Activated CD8-positive, alpha-beta T cell treated with anti-CD3 and anti-CD28 coated beads, Interleukin-2, amount 10 ng/mL, durations not matched to agents 7 days and 5 days (primary cell): ENCODE data around the gene KCNJ5. TPM values are rescaled to one million over a fixed set of nuclear protein-coding genes. Genes with fewer than 3 reads are reported as not detected.

ENCODE experiments used
- ATAC-seq: fragments of 150-1000 bp; cut with Tn5 transposase; one replicate; pipeline ENCODE4 v1.10.0; 2021; ENCODE audit warnings: moderate library complexity
- CTCF ChIA-PET: fragments of 350-600 bp; sonication (Branson Sonifier 250); formaldehyde crosslinking; loops from one replicate; lab custom pipeline; 2021; ENCODE audit warnings: antibody characterized with exemption; lab: Charles Lee
- POLR2A ChIA-PET: fragments of 350-600 bp; sonication (Branson Sonifier 250); formaldehyde crosslinking; loops from one replicate; lab custom pipeline; 2021; ENCODE audit warnings: antibody characterized with exemption; lab: Charles Lee
- DNase-seq: peaks from one replicate; pipeline ENCODE4 v3.0.0-alpha.2; 2020
- H3K27ac Mint-ChIP-seq: one replicate; pipeline ENCODE4 v1.8.0; 2021; ENCODE audit warnings: mild to moderate bottlenecking, mixed read lengths
- H3K27me3 Mint-ChIP-seq: one replicate; pipeline ENCODE4 v1.8.0; 2021; ENCODE audit warnings: low read depth, mixed read lengths
- H3K36me3 Mint-ChIP-seq: one replicate; pipeline ENCODE4 v1.8.0; 2021; ENCODE audit warnings: low read depth, mixed read lengths
- H3K4me1 Mint-ChIP-seq: one replicate; pipeline ENCODE4 v1.8.0; 2021; ENCODE audit warnings: low read depth, mixed read lengths
- H3K4me3 Mint-ChIP-seq: one replicate; pipeline ENCODE4 v1.8.0; 2021; ENCODE audit warnings: mild to moderate bottlenecking, mixed read lengths
- H3K9me3 Mint-ChIP-seq: one replicate; pipeline ENCODE4 v1.8.0; 2022; ENCODE audit warnings: mixed read lengths; ENCODE audit not compliant: insufficient read depth
- total RNA-seq, 2 experiments: library from RNA; stranded (reverse); gene quantifications; one replicate each; pipeline ENCODE4 v1.2.3, GENCODE V29; 2021

The KCNJ5 gene
- total RNA-seq, 2 experiments from 2014 or later = not detected

DNA sequence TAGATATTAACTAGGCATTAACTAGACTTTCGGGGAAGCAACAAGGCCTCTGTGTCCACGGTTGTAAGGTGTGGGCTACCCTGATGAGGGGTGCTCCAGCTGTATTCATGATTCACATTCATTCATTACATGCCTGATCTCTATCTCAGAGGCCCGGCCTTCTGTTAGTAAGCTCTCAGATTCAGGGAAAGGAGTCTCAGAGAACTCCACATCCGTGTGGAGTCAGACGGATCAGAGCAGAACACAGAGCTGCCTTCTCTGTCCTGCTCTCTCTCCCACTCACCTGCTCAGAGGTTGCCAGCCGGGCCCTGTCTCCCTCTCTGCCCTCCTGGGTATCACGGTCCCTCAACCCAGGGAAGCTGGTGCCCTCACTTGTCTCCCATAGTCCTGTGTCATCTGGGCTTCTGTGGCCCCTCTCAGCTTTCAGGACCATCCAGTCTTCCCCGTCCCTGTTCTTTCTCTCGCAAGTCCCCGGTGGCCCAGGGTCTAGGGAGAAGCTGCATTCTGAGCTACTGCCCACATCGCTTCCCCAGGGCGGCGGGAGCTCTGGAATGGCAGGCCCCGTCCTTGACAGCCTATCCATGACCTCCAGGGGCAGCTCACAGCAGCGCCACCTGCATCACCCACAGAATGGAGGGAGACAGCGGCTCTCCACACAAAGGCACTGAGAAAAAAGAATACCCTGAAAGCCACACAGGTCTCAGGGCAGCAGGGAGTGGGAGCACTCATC is 47.2 kb downstream of the KCNJ5 start:
- ATAC-seq = no peak
- H3K27me3 Mint-ChIP-seq = no peaks in the 10 kb centered on the region
- CTCF ChIA-PET = interaction anchor here (1.2 to 2.3 kb wide), 2 partner anchors 24 to 54 kb away, joined by 3 to 6 read pairs; no protein-coding TSS in a partner anchor
- no peaks in the 10 kb centered on the region for H3K36me3 Mint-ChIP-seq
- DNase-seq = no peak
- no peaks in the 10 kb centered on the region for H3K4me1 Mint-ChIP-seq
- H3K4me3 Mint-ChIP-seq = no peak overlapping the region
- POLR2A ChIA-PET = no interaction called here
- no peaks in the 10 kb centered on the region for H3K9me3 Mint-ChIP-seq
- H3K27ac Mint-ChIP-seq = no peak overlapping the region

DNA sequence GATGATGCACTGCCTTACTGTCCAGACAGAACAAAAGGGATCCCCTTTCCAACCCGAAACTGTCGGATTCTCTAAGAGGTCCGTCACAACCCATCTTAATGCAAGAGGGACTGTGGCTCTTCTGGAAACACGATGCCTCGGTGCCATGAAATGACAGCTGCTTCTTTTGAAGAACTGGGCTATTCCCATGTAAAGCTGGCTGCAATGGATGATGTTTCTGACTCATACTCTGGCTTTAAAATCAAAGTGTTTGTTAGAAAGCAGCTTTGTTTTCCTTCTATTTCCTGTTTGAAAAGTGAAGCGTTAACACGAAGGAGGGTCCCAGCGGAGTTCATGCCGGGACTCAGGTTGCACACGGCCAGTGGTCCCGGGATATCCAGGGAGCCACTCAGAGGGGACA is 48.4 kb downstream of the KCNJ5 start:
- Mint-ChIP-seq H3K4me3 (no peak overlapping the region), H3K9me3 (no peaks in the 10 kb centered on the region), H3K27me3 (no peaks in the 10 kb centered on the region), H3K4me1 (no peaks in the 10 kb centered on the region), H3K36me3 (no peaks in the 10 kb centered on the region), H3K27ac (no peak overlapping the region)
- ChIA-PET POLR2A (no interaction called here), CTCF (no interaction called here)
- DNase-seq = no peak
- ATAC-seq = no peak

DNA sequence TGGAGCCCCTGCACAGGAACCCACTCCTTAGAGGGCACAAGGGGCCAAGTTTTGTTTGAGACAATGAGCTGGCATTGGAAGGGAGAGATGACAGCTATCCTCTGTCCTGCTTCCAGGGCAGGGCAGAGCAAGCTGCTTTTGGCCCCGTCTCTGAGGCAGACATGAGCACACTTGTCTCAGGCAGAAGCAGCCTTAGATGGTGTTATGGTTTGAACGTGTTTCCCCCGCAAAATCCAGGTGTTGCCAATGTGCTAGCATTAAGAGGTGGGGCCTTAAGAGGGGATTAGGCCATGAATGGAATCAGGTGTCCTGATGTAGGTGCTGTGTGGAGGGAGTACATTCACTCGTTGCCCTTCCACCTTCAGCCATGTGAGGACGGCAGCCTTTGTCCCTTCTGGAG is 49.0 kb downstream of the KCNJ5 start:
- no peak for ATAC-seq
- ChIA-PET CTCF (no interaction called here), POLR2A (no interaction called here)
- Mint-ChIP-seq H3K4me1 (no peaks in the 10 kb centered on the region), H3K4me3 (no peak overlapping the region), H3K9me3 (no peaks in the 10 kb centered on the region), H3K36me3 (no peaks in the 10 kb centered on the region), H3K27me3 (no peaks in the 10 kb centered on the region), H3K27ac (no peak overlapping the region)
- DNase-seq = no peak

DNA sequence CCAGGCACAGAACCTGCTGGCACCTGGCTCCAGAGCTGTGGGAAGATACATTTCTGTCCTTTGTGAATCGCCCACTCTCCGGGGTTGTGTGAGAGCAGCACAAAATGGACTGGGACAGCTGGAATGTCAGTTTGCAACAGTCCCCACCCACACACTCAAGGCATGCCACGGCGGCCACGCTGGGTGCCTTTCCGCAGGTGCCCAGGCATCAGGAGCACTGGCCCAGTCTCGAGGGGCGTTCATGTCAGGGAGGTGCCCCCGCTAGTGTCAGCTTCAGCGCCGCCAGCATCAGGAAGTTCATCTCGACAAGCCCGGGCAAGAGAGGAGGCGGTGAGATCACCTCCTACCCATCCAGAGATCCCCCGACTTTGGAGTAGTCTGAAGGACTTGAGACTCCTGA is 49.4 kb downstream of the KCNJ5 start:
- ATAC-seq = no peak
- CTCF ChIA-PET = interaction anchor here (0.7 kb wide), 1 partner anchor 16 kb away, joined by 3 read pairs; no protein-coding TSS in a partner anchor

DNA sequence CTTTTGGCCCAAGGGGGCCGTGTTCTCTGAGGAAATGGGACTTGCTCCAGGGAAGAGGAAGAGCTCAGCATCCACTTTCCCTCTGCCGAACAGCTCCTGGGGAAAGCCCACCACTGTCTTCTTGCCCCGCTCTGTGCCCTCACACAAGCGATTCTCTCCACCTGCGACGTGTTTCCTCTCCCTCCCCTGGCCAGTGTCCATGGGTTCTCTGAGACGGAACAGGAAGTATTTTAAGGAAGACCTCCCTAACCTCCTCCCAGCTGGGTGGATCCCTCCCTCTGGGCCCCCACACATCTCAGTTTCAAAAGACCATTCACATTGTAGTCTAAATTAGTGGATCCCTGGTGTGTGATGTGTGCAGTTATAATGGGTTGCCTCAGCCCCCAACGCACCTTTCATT is 50.0 kb downstream of the KCNJ5 start:
- Mint-ChIP-seq H3K36me3 (no peaks in the 10 kb centered on the region), H3K4me1 (no peaks in the 10 kb centered on the region), H3K4me3 (no peak overlapping the region), H3K9me3 (no peaks in the 10 kb centered on the region), H3K27me3 (no peaks in the 10 kb centered on the region), H3K27ac (no peak overlapping the region)
- CTCF ChIA-PET = interaction anchor here (0.7 kb wide), 1 partner anchor 15 kb away, joined by 3 read pairs; no protein-coding TSS in a partner anchor
- POLR2A ChIA-PET = no interaction called here
- DNase-seq (no peak), ATAC-seq (no peak)

More for the DNA sequence above, 49.4 kb downstream of the KCNJ5 start:
- no peaks in the 10 kb centered on the region for H3K9me3 Mint-ChIP-seq
- no peaks in the 10 kb centered on the region for H3K36me3 Mint-ChIP-seq
- DNase-seq = no peak
- no peaks in the 10 kb centered on the region for H3K27me3 Mint-ChIP-seq
- no peak overlapping the region for H3K4me3 Mint-ChIP-seq
- no peaks in the 10 kb centered on the region for H3K4me1 Mint-ChIP-seq
- no peak overlapping the region for H3K27ac Mint-ChIP-seq
- POLR2A ChIA-PET = no interaction called here

DNA sequence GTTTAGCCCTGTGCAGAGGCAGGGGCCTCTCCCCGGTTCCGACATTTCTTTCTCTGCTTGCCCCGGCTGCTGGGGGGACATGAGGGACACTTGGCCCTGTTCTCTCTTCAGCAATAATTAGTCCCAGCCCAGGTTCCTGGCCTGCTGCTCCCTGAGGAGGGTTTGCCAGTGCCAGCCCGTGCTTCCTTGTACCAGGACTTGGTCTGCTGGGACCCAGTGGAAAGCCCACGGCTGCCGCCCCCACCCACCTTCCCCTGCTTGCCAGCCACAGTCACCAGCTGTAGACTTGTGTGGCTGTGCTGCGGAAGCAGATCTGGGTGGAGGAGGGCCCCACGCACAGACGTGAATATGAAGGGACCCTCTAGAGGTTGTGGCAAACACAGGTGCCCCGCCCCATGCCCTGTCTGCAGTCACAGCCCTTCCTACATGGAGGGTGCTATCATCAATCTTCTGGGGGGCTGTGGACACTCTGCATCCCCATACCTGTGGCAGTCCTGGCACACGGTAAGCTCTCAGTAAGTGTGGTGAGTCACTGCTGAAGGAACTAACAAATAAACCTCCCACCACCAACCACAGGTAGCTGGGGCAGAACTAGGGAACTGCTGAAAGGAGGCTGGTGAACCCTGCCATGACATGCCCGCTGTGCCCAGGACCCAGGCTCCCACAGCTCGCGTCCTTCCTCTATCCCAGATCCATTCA is 50.6 kb downstream of the KCNJ5 start:
- ChIA-PET CTCF (interaction anchor here (1.2 kb wide), 1 partner anchor 36 kb away, joined by 4 read pairs; no protein-coding TSS in a partner anchor), POLR2A (no interaction called here)
- H3K9me3 Mint-ChIP-seq = no peaks in the 10 kb centered on the region
- no peak overlapping the region for H3K27ac Mint-ChIP-seq
- no peak overlapping the region for H3K4me3 Mint-ChIP-seq
- H3K27me3 Mint-ChIP-seq = no peaks in the 10 kb centered on the region
- no peak for ATAC-seq
- no peaks in the 10 kb centered on the region for H3K36me3 Mint-ChIP-seq
- DNase-seq = no peak
- no peaks in the 10 kb centered on the region for H3K4me1 Mint-ChIP-seq

DNA sequence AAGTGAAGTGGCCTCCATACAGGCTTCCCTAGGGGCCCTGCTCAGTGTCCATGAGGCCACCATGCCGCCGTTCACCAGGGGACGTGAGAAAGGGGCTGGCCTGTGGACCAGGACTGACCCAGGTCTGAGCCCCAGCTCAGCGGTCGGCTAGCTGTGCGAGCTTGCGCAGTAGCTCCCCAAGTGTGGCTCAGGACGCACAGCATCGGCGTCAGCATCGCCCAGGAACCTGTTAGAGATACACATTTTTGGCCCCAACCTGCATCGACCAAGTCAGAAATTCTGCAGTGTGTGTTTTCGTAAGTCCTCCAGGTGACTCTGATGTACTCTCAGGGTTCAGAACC is 51.1 kb downstream of the KCNJ5 start:
- Mint-ChIP-seq H3K9me3 (no peaks in the 10 kb centered on the region), H3K4me1 (no peaks in the 10 kb centered on the region), H3K36me3 (no peaks in the 10 kb centered on the region), H3K27me3 (no peaks in the 10 kb centered on the region), H3K4me3 (no peak overlapping the region), H3K27ac (no peak overlapping the region)
- no peak for ATAC-seq
- ChIA-PET CTCF (interaction anchor here (1.2 kb wide), 1 partner anchor 36 kb away, joined by 4 read pairs; no protein-coding TSS in a partner anchor), POLR2A (no interaction called here)
- DNase-seq = no peak

DNA sequence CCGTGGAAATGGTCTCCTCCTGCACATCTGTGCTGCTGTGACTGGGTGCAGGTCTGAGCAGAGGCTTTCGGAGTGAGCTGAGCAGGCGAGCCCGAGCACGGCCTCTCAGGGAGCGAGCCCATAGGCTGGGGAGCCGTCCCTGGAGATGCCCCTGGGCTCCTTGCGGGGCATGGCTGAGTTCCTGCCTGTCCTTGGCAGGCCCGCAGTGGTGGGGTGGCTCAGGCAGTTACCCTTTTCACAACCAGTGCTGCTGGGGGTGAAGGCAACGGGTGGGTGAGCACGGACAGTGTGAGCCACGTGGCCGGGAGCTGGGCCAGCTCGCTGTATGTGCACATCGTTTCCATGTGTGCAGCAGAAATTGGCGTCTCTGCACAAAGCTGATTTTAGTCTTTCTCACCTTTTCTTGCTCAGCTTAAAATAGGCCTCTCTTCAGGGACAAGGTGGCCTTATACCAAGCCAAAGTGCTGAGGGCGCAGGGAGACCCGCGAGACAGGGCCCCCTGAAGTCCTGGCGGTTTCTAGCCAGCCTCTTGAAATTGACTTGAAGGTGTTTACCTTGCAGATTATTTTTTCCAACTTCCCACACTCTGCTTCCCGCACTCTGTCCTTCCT is 51.8 kb downstream of the KCNJ5 start, which contains the start of gene TP53AIP1:
Gene TP53AIP1, minus strand, starts transcription at position 55 of the 611 bp plus-strand sequence. CDS start 5,053 bp downstream, outside the sequence.
- H3K27ac Mint-ChIP-seq = no peak within 1 kb of the TSS
- no peaks in the 10 kb centered on the region for H3K36me3 Mint-ChIP-seq

DNA sequence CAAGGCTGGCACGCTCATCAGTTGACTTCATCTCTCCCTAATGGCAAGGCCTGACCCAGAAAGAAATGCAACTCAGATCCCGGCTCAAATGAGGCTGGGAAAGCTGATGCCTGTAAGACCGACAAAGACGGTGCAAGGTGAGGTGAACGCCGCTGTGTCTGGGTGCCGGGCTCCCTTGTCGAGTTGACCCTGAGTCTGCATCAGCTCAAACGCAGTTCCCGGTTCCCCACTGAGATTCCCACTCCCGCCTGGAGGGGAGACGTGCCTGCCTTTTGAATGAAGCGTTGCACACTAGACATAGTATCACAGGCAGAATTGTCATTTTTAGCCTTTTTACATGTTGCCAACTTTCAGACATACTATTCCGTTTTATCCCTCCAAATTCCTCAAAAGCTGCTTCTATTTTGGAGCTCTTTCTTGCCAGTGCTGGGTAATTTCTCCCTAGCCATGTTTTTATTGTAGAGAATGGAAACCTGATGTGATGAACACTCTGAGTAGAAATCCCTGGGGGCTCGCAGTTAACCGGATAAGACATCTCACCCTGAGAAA is 52.3 kb downstream of the KCNJ5 start:
- Mint-ChIP-seq H3K36me3 (no peaks in the 10 kb centered on the region), H3K9me3 (no peaks in the 10 kb centered on the region), H3K4me1 (no peaks in the 10 kb centered on the region), H3K27ac (no peak overlapping the region), H3K27me3 (peaks cover 4% of the 10 kb centered on the region), H3K4me3 (no peak overlapping the region)
- no peak for DNase-seq
- POLR2A ChIA-PET = interaction anchor here (0.9 kb wide), 1 partner anchor 9 kb away, joined by 3 read pairs; no protein-coding TSS in a partner anchor
- CTCF ChIA-PET = interaction anchor here (1.3 to 2.9 kb wide), 2 partner anchors 13 to 59 kb away, joined by 6 to 10 read pairs; no protein-coding TSS in a partner anchor
- no peak for ATAC-seq

More for the DNA sequence above, 51.8 kb downstream of the KCNJ5 start, which contains the start of gene TP53AIP1:
- ChIA-PET POLR2A (interaction anchor here (0.9 kb wide), 1 partner anchor 8 kb away, joined by 3 read pairs; no protein-coding TSS in a partner anchor), CTCF (interaction anchor here (2.9 kb wide), 1 partner anchor 14 kb away, joined by 10 read pairs; no protein-coding TSS in a partner anchor)
- Mint-ChIP-seq H3K27me3 (no peaks in the 10 kb centered on the region), H3K4me1 (no peaks in the 10 kb centered on the region), H3K9me3 (no peaks in the 10 kb centered on the region), H3K4me3 (no peak within 1 kb of the TSS)
- DNase-seq = no peak
- ATAC-seq = no peak

DNA sequence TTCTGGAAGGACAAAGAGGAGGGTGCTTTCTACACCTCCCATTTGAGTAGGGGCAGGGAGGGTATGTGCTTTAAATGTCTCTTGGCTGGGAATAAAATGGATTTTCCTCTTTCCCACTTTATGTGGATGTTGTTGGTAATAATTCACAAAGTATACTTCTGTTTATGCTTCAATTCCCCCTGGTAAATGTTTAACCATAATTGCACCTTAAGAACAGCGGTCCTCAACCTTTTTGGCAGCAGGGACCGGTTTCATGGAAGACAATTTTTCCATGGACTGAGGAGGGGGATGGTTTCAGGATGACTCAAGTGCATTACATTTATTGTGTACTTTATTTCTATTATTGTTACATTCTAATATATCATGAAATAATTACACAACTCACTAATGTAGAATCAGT is 55.5 kb downstream of the KCNJ5 start:
- POLR2A ChIA-PET = no interaction called here
- H3K4me3 Mint-ChIP-seq = no peak overlapping the region
- H3K36me3 Mint-ChIP-seq = no peaks in the 10 kb centered on the region
- CTCF ChIA-PET = interaction anchor here (1.1 kb wide), 1 partner anchor 62 kb away, joined by 5 read pairs; no protein-coding TSS in a partner anchor
- ATAC-seq (no peak), DNase-seq (no peak)
- H3K9me3 Mint-ChIP-seq = no peaks in the 10 kb centered on the region
- no peak overlapping the region for H3K27ac Mint-ChIP-seq
- H3K27me3 Mint-ChIP-seq = peaks cover 16% of the 10 kb centered on the region
- H3K4me1 Mint-ChIP-seq = no peaks in the 10 kb centered on the region

DNA sequence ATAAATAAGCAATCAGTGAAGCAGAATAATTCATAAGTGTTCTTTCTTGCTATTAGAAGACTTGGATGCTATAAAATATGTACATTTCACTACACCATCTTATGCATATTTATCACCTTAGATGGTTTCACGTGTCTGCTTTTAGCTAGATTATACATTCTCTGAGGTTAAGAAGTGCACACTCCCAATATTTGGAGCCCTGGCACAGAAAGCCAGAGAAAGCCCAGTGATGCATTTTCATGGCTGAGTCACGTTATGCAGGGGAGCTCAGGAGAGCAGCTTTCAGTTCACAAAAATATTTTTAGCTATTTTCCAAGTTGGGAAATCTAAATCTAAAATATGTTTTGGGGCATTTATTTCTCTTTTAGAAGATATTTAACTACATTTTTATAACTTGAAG is 56.6 kb downstream of the KCNJ5 start:
- H3K4me3 Mint-ChIP-seq = no peak overlapping the region
- POLR2A ChIA-PET = no interaction called here
- H3K27me3 Mint-ChIP-seq = peaks cover 19% of the 10 kb centered on the region
- ATAC-seq (no peak), DNase-seq (no peak)
- H3K4me1 Mint-ChIP-seq = no peaks in the 10 kb centered on the region
- H3K9me3 Mint-ChIP-seq = no peaks in the 10 kb centered on the region
- CTCF ChIA-PET = interaction anchor here (0.8 to 2.9 kb wide), 5 partner anchors 8 to 790 kb away, joined by 3 to 30 read pairs (median 4); no protein-coding TSS in a partner anchor
- no peak overlapping the region for H3K27ac Mint-ChIP-seq
- H3K36me3 Mint-ChIP-seq = no peaks in the 10 kb centered on the region
